OCI-LY3 (cell line): ENCODE results near the gene STARD5.

Experiments used
- H2AFZ ChIP-seq: fragments of 200-600, 300-600 bp; shearing (Covaris generic); 2 replicates; pipeline ENCODE4 v1.6.0; 2014; ENCODE audit warnings: antibody characterized with exemption, low read depth, low read length
- H3K27ac ChIP-seq: fragments of 200-600, 300-600 bp; sonication (generic); 2 replicates; pipeline ENCODE4 v1.5.1; 2014; ENCODE audit warnings: mild to moderate bottlenecking, low read length, moderate library complexity, mixed read lengths
- H3K27me3 ChIP-seq: fragments of 200-600, 300-600 bp; sonication (generic); 2 replicates; pipeline ENCODE4 v1.6.1; 2014; ENCODE audit warnings: low read depth, low read length, mixed read lengths
- H3K36me3 ChIP-seq: fragments of 200-600, 300-600 bp; sonication (generic); replicated peaks from 2 replicates; pipeline ENCODE3; 2014; ENCODE audit warnings: low read depth, low read length, mixed read lengths
- H3K4me1 ChIP-seq: fragments of 300-600, 200-600 bp; sonication (generic); 2 replicates; pipeline ENCODE4 v1.6.1; 2014; ENCODE audit warnings: low read length, mixed read lengths
- H3K4me2 ChIP-seq: fragments of 200-600, 300-600 bp; sonication (generic); 2 replicates; pipeline ENCODE4 v1.6.1; 2014; ENCODE audit warnings: low read length, mixed read lengths
- H3K4me3 ChIP-seq: fragments of 300-600, 200-600 bp; sonication (generic); 2 replicates; pipeline ENCODE4 v1.5.1; 2014; ENCODE audit warnings: antibody characterized with exemption, mild to moderate bottlenecking, low read length, moderate library complexity
- H3K79me2 ChIP-seq: fragments of 300-600, 200-600 bp; shearing (Covaris generic); 2 replicates; pipeline ENCODE4 v1.6.1; 2014; ENCODE audit warnings: mild to moderate bottlenecking, low read length, mixed read lengths
- H3K9ac ChIP-seq: fragments of 300-600, 200-600 bp; shearing (Covaris generic); 2 replicates; pipeline ENCODE4 v1.6.0; 2014; ENCODE audit warnings: mild to moderate bottlenecking, low read length, moderate library complexity
- H3K9me3 ChIP-seq: fragments of 200-600, 300-600 bp; shearing (Covaris generic); 2 replicates; pipeline ENCODE4 v1.6.1; 2014; ENCODE audit warnings: low read length, mixed read lengths; ENCODE audit not compliant: insufficient read depth
- H4K20me1 ChIP-seq: fragments of 200-600, 300-600 bp; sonication (generic); 2 replicates; pipeline ENCODE4 v1.6.1; 2016; ENCODE audit warnings: low read length, mixed read lengths; ENCODE audit not compliant: insufficient read depth
- EZH2phosphoT487 ChIP-seq: fragments of 200-600 bp; shearing (Covaris generic); IDR thresholded peaks from 2 replicates; pipeline ENCODE4 v1.6.1; 2018; ENCODE audit warnings: antibody characterized with exemption, mixed run types, low read depth
- TF ChIP-seq, protein P1 (sequence below): fragments of 200-600, 300-600 bp; sonication (generic); IDR thresholded peaks from 2 replicates; pipeline ENCODE4 v1.5.1; 2014; ENCODE audit warnings: antibody characterized with exemption, low read length, low read depth

Gene STARD5

DNA sequence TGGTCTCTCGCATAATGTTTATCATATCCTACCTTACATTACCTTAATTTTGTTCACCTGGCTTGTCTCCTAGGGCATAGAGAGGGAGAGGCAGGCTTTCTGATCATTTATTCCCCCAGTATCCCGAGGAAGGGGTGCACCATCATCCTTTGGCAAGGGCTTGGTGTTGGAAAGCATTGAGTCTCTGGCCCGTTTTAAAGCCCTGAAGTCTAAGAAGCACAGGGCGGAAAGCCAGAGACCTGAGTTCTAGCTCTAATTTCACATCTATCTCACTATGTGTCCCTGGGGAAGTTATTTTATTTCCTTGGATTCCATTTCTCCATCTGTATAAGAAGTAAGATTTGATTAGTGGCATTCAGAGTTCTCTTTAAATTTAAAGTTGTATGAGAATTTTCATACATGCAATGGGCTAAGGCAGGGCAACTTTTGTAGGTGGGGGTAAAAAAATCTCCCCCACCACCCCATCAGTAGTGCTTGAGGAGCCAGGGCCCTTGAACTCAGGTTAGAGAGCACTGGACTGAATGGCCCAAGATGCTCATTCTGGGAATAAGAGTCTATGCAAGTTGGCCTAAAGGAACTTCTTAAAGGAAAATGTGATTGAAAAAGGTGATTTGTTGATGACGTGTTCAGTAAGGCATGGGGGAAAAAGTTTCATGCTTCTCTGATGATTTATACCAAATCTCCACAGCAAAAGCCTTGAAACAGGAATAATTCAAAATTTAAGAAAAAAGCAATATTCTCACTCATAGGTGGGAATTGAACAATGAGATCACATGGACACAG lies 40.0 kb upstream of the STARD5 start:
- Histone ChIP-seq H3K4me1 (no peaks in the 10 kb centered on the region), H2AFZ (no peak overlapping the region), H3K4me3 (no peak overlapping the region), H3K9me3 (no peaks in the 10 kb centered on the region), H3K36me3 (no peaks in the 10 kb centered on the region), H3K9ac (no peak overlapping the region), H3K79me2 (no peaks in the 10 kb centered on the region), H3K27ac (no peak overlapping the region), H3K4me2 (no peak overlapping the region), H4K20me1 (no peaks in the 10 kb centered on the region), H3K27me3 (0 out of 2 replicates have a peak, but pooled peaks cover 6% of the 10 kb centered on the region)
- TF ChIP-seq EZH2phosphoT487 = no peak
- TF ChIP-seq, protein P1, sequence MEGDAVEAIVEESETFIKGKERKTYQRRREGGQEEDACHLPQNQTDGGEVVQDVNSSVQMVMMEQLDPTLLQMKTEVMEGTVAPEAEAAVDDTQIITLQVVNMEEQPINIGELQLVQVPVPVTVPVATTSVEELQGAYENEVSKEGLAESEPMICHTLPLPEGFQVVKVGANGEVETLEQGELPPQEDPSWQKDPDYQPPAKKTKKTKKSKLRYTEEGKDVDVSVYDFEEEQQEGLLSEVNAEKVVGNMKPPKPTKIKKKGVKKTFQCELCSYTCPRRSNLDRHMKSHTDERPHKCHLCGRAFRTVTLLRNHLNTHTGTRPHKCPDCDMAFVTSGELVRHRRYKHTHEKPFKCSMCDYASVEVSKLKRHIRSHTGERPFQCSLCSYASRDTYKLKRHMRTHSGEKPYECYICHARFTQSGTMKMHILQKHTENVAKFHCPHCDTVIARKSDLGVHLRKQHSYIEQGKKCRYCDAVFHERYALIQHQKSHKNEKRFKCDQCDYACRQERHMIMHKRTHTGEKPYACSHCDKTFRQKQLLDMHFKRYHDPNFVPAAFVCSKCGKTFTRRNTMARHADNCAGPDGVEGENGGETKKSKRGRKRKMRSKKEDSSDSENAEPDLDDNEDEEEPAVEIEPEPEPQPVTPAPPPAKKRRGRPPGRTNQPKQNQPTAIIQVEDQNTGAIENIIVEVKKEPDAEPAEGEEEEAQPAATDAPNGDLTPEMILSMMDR = no peak

DNA sequence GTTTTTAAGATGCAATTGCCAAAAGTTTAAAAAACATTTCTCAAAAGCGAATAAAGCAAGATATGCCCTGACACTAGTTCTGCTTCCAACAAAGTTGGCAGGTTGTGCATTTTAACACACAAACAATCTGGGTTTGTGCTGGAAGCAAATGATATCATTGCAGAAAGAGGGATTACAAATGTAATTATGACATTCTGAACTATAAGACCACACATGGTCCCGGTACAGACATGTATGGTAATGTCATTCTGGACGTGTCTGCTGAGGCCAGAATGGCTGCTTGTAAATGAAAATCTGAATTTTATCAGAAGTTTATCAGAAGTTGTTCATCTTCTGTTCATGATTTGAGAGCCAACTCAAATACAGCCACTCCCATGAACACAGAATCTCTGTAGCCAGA lies 39.3 kb upstream of the STARD5 start:
- Histone ChIP-seq H3K9ac (no peak overlapping the region), H3K4me1 (no peaks in the 10 kb centered on the region), H3K27me3 (peaks cover 7% of the 10 kb centered on the region; the same call in 1 of the 2 replicates), H3K36me3 (no peaks in the 10 kb centered on the region), H3K79me2 (no peaks in the 10 kb centered on the region), H3K27ac (no peak overlapping the region), H3K4me2 (no peak overlapping the region), H2AFZ (no peak overlapping the region), H3K4me3 (no peak overlapping the region), H3K9me3 (no peaks in the 10 kb centered on the region), H4K20me1 (no peaks in the 10 kb centered on the region)
- TF ChIP-seq EZH2phosphoT487 = no peak
- TF ChIP-seq, protein P1 = no peak

GRCh38 chr15:81362790-81363189 lies 38.8 kb upstream of the STARD5 start:
- Histone ChIP-seq H4K20me1 (no peaks in the 10 kb centered on the region), H3K4me3 (no peak overlapping the region), H3K9ac (no peak overlapping the region), H3K27ac (no peak overlapping the region), H3K4me2 (no peak overlapping the region), H3K4me1 (no peaks in the 10 kb centered on the region), H3K79me2 (no peaks in the 10 kb centered on the region), H2AFZ (no peak overlapping the region), H3K9me3 (no peaks in the 10 kb centered on the region), H3K27me3 (peaks cover 10% of the 10 kb centered on the region; the same call in 1 of the 2 replicates), H3K36me3 (no peaks in the 10 kb centered on the region)
- no peak for TF ChIP-seq EZH2phosphoT487
- TF ChIP-seq, protein P1 = no peak

DNA sequence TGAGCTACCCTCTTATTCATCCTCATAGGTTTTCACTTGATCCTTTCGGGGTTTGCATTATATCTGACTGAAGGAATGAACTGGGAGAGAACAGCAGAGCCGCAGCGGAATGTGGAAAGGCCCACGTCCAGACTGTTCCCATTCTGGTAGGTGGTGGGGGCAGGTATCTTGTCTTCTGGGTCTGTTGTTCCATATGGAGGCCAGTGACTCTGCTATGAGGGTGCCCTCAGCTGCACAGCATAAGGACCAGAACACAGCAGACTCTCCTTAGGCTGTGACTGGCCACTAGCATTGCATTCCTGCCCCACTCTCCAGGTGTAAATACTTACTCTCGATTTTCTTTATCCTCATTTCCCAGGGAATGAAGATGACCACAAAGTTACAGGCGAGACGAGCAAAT lies 38.0 kb upstream of the STARD5 start:
- no peaks in the 10 kb centered on the region for H3K4me1 ChIP-seq
- no peaks in the 10 kb centered on the region for H3K9me3 ChIP-seq
- no peaks in the 10 kb centered on the region for H3K36me3 ChIP-seq
- H3K4me2 ChIP-seq = no peak overlapping the region
- no peak overlapping the region for H2AFZ ChIP-seq
- H3K27me3 ChIP-seq = peaks cover 10% of the 10 kb centered on the region; the same call in 1 of the 2 replicates
- no peak for TF ChIP-seq EZH2phosphoT487
- TF ChIP-seq, protein P1 = no peak
- H3K79me2 ChIP-seq = no peaks in the 10 kb centered on the region
- no peaks in the 10 kb centered on the region for H4K20me1 ChIP-seq
- H3K9ac ChIP-seq = no peak overlapping the region
- no peak overlapping the region for H3K4me3 ChIP-seq
- no peak overlapping the region for H3K27ac ChIP-seq
